ENCODE results near the gene B4GALT6.

GRCh38 chr18:31694297-31694696, 9.9 kb upstream of the B4GALT6 start:
- TF ChIP-seq POLR2AphosphoS5 (IDR thresholded peaks at IDR 0.05; ENCODE audit: low read depth, low read length) (no peak), POLR2A (IDR thresholded peaks at IDR 0.05; ENCODE audit: low read depth, low read length) (no peak), TAF1 (IDR thresholded peaks at IDR 0.05; ENCODE audit: borderline replicate concordance, low read depth, low read length) (no peak)

All from GM12892 (cell line).